ENCODE data around the gene CEP85.

The CEP85 gene, protein sequence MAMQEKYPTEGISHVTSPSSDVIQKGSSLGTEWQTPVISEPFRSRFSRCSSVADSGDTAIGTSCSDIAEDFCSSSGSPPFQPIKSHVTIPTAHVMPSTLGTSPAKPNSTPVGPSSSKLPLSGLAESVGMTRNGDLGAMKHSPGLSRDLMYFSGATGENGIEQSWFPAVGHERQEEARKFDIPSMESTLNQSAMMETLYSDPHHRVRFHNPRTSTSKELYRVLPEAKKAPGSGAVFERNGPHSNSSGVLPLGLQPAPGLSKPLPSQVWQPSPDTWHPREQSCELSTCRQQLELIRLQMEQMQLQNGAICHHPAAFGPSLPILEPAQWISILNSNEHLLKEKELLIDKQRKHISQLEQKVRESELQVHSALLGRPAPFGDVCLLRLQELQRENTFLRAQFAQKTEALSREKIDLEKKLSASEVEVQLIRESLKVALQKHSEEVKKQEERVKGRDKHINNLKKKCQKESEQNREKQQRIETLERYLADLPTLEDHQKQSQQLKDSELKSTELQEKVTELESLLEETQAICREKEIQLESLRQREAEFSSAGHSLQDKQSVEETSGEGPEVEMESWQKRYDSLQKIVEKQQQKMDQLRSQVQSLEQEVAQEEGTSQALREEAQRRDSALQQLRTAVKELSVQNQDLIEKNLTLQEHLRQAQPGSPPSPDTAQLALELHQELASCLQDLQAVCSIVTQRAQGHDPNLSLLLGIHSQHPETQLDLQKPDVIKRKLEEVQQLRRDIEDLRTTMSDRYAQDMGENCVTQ

DNA sequence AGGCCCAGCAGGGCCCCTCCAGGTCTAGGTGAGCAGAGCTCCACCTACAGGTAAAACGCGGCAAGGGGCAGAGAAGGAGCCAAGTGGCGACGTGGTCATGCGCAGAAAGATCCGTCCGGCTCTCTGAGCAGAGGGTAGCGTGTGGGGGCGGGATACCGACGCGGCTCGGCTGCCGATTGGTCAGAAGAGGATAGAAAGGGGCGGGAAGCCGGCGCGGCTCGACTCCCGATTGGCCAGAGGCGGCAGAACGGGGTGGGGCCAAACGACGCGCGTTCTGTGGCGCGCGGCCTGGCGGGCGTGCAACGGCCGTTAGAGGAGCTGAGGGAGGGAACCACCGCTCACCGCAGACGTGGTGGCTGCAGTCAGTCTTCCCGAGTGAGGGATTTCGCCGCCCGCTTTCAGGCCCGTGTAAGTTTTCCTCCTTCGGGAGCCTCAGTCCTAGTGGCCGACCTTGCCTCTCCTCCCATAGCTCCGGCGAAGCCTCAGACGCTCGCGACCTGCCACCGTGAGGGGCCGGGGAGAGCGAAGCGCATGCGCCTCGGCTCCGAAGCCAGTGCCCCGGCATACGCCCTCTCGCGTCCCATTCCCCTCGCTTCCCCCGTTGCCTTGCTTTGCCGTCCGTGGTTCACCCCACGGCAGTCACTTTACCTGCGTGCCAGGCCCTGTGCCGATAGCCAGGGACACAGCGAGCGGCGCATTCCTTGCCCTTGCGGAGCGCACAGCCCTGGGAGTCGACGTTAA is at the start of gene CEP85:
Gene CEP85 (plus strand): TSS at position 298 of the 741 bp plus-strand sequence. CDS start 5,584 bp downstream, outside the sequence.
- TF ChIP-seq CTCF (conservative IDR thresholded peaks at IDR 0.05; ENCODE audit: low read depth, low read length) = peak; percentile 89
- peak; percentile 98 for DNase-seq (ENCODE audit: low read depth)
- peak within 1 kb of the TSS; percentile 99 for H3K4me3 ChIP-seq (ENCODE audit: low read depth, low read length)

GRCh38 chr1:26184883-26185282 is 49.1 kb upstream of the CEP85 start:
- H3K4me3 ChIP-seq (ENCODE audit: low read depth, low read length) = no peak overlapping the region
- no peak for DNase-seq (ENCODE audit: low read depth)

GRCh38 chr1:26187882-26188281 is 46.1 kb upstream of the CEP85 start:
- H3K4me3 ChIP-seq (ENCODE audit: low read depth, low read length) = no peak overlapping the region
- TF ChIP-seq CTCF (conservative IDR thresholded peaks at IDR 0.05; ENCODE audit: low read depth, low read length) = no peak
- DNase-seq (ENCODE audit: low read depth) = no peak

More at GRCh38 chr1:26184883-26185282, 49.1 kb upstream of the CEP85 start:
- no peak for TF ChIP-seq CTCF (conservative IDR thresholded peaks at IDR 0.05; ENCODE audit: low read depth, low read length)

GRCh38 chr1:26188477-26188876 is 45.5 kb upstream of the CEP85 start:
- TF ChIP-seq CTCF (conservative IDR thresholded peaks at IDR 0.05; ENCODE audit: low read depth, low read length) = no peak

DNA sequence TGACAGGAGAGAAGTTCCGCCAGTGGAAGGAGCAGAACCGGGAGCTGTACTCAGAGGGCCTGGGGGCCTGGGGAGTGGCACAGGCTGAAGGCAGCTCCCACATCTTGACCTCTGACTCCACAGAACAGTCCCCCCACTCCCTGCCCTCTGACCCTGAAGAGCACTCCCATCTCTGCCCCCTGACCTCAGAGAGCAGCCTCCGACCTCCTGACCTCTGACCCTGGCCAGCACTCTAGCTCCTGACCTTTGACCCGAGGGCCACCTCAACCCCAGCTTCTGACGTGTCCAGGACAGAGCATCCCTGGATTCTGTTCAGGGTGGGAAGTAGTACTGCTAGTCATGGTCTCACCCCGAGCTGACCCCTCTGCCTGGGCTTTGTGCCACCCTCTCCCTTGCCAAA is 44.7 kb upstream of the CEP85 start:
- TF ChIP-seq CTCF (conservative IDR thresholded peaks at IDR 0.05; ENCODE audit: low read depth, low read length) = no peak
- no peak overlapping the region for H3K4me3 ChIP-seq (ENCODE audit: low read depth, low read length)
- no peak for DNase-seq (ENCODE audit: low read depth)

More at GRCh38 chr1:26188477-26188876, 45.5 kb upstream of the CEP85 start:
- no peak for DNase-seq (ENCODE audit: low read depth)
- no peak overlapping the region for H3K4me3 ChIP-seq (ENCODE audit: low read depth, low read length)

- DNase-seq (ENCODE audit: low read depth) = no peak
- H3K4me3 ChIP-seq (ENCODE audit: low read depth, low read length) = no peak overlapping the region
These were observed 44.2 kb upstream of the CEP85 start for GRCh38 chr1:26189751-26190275.

More at GRCh38 chr1:26189751-26190275, 44.2 kb upstream of the CEP85 start:
- TF ChIP-seq CTCF (conservative IDR thresholded peaks at IDR 0.05; ENCODE audit: low read depth, low read length) = no peak

Measured in choroid plexus epithelial cell (primary cell).